GM12874 (cell line): Measurements from ENCODE around the gene HSPBP1.

Experiments used
- TF ChIP-seq, protein P1 (sequence below): IDR thresholded peaks from 2 replicates; pipeline ENCODE4 v1.5.1; 2011; ENCODE audit warnings: low read depth, mild to moderate bottlenecking, control low read depth, low read length, moderate library complexity; ENCODE audit not compliant: insufficient read depth

The HSPBP1 gene

DNA sequence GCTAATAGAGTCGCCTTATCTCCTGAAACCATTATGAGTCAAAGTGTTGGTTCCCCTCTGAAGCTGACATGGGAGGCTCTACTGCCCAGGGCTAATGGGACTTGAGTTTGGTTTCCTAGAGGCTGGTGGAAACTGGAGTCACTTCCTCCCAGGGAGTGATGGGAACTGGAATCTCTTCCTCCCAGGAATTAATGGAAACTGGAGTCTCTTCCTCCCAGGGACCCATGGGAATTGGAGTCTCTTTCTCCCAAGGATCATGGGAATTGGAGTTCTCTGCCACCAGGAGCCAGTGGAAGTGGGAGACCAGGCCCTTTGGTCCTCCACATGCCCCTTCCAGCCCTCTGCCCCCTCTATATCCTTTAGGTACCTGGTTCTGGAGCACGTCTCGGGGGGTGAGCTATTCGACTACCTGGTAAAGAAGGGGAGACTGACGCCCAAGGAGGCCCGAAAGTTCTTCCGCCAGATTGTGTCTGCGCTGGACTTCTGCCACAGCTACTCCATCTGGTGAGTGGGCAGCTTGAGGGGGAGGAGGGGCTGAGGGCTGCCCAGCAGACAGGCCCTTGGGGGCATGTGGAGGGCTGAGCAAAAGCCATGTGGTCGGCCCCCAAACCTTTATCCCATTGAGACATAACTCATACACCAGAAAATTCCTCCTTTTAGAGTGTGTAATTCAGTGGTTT lies 9.3 kb upstream of the HSPBP1 start:
- TF ChIP-seq, protein P1, sequence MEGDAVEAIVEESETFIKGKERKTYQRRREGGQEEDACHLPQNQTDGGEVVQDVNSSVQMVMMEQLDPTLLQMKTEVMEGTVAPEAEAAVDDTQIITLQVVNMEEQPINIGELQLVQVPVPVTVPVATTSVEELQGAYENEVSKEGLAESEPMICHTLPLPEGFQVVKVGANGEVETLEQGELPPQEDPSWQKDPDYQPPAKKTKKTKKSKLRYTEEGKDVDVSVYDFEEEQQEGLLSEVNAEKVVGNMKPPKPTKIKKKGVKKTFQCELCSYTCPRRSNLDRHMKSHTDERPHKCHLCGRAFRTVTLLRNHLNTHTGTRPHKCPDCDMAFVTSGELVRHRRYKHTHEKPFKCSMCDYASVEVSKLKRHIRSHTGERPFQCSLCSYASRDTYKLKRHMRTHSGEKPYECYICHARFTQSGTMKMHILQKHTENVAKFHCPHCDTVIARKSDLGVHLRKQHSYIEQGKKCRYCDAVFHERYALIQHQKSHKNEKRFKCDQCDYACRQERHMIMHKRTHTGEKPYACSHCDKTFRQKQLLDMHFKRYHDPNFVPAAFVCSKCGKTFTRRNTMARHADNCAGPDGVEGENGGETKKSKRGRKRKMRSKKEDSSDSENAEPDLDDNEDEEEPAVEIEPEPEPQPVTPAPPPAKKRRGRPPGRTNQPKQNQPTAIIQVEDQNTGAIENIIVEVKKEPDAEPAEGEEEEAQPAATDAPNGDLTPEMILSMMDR, result no peak

DNA sequence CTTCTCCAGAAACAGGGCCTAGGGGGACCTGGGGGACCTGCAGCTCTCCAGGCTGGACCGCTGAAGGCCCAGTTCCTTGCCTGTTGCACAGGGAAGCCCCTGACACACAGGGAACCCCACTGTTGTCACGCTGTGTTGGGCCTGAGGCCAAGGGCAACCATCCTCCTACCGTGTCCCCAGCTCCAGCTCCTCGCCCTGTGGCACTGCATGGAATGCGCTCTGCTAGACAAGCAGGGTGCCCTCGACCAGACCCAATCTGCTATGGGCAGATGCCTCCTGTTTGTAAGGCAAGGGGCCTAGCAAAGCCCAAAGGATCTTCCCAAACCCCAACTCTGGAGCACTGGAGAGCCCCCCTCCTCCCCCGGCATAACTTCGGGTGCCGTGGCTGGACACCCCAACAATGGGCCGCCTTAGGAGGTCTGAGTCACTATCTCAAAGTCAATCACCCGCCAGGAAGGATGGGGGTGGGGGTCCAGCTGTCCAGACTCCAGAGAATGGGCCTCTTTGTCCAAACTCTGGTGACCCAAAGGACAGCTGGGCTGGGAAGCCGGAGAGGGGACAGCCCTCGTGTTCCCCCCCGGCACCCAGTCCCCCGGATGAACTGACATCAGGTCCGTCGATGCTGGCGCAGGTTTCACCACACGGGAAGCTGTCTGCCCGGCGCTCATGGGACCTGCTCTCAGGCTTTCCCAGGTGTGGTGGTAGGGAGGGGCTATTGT lies 7.6 kb upstream of the HSPBP1 start:
- TF ChIP-seq, protein P1, result no peak

DNA sequence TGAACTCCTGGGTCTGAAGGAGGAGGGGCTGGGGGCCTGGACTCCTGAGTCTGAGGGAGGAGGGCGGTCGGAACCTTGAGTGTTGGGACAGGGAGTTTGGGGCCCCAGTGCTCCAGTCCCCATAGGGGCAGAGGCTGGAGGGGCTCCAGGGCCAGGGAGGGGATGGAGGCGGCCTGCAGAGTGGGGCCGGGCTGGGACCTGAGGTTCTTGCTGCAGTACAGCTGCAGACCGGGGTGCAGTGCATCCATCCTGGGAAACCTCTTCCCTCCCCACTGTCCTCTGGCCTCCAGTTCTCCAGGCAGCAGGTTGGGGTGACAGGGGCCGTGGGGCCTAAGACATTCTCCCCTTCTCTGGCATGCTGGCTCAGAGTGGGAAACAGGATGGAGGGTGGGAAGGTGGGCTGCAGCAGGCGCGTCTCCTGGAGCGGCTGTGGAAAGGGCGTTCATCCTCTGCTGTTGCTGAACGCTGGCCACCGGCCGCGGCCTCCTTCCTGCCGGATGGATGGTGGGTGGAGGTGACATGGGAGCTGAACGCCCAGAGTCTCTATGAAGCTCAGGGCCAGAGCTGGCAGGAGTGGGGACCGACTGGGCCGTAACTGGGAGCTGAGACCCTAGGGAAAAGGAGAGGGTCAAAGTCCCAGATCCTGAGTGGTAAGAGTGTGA lies 5.5 kb upstream of the HSPBP1 start:
- TF ChIP-seq, protein P1, result no peak

DNA sequence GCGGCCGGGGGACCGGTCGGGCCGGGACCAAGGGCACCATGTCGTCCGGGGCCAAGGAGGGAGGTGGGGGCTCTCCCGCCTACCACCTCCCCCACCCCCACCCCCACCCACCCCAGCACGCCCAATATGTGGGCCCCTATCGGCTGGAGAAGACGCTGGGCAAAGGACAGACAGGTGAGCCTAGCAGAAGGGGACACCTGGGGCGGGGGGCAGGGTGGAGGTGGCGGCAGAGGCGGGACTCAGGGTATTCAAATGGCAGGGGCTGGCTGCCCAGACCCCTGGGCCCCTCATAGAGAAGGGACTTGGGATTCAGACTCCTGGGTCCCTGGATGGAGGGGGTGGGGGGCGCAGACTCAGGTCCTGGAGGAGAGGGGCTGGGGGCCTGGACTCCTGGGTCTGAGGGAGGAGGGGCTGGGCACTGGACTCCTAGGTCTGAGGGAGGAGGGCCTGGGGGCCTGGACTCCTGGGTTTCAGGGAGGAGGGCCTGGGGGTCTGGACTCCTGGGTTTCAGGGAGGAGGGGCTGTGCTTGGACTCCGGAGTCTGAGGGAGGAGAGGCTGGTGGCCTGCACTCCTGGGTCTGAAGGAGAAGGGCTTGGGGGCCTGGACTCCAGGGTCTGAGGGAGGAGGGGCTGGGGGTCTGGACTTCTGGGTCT lies 4.6 kb upstream of the HSPBP1 start:
- TF ChIP-seq, protein P1, result no peak

DNA sequence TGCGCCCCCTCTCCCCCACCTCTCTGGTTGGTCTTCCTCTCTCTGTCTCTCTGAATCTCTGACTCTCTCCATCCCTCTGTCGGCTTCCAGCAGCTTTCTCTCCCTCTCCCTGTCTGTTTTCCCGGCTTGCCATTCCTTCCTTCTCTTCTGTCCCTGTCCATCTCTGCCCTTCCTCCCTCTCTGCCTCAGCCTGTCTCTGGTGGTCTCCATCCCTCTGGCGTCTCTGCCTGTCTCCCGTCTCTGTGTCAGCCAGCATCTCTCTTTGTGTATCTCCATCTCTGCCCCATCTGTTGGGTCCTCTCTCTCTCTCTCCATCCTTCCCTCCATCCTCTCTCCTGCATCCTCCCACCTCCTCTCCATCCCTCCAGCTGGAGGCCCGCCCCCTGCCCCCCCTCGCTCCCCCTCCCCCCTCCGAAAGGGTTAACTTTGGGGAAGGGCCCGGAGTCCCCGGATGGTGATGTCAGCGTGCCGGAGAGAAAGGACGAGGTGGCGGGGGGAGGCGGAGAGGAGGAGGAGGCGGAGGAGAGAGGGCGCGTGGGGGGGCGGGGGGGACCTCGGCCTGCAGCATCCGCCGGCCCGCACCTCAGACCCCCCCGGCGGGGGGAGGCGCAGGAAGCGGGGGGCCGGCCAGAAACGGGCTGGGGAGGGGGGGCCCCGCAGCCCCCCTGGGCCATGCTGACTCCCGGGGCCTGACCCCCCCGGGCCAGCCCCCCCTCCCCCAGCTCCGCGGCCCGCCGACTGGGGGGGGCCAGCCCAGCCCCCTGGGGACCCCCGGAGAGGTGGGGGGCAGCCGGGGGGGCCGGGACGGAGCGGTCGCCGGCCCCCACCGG lies 3.9 kb upstream of the HSPBP1 start, which contains the start of gene BRSK1:
BRSK1 (plus strand) TSS at position 450 of the 830 bp plus-strand sequence. CDS start 446 bp downstream, outside the sequence.
- TF ChIP-seq, protein P1, result no peak

DNA sequence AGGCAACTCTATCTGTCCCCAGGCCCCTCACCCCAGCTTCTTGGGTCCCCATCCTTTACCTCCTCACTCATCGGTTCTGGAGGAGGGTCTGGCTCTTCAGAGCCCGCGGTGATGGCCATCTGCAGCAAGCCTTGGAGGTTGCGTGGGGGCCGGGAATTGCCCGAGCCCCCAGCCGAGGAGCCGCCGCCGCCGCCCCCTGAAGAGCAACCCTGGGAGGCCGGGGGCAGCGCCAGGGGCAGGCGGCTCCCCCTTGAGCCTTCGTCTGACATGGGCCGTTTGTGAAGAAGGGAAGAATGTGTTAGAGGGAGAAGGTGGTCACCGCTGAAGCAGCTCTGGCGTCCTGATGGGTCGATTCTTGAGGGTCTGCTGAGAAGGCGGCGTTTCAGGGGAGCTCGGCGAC lies 570 bp downstream of the HSPBP1 start:
- TF ChIP-seq, protein P1, result no peak
